MV-4-11 (cell line): ENCODE measurements around the gene CAND2.

Source experiments
- DNase-seq: peaks from one replicate; lab custom pipeline; 2025; lab: John Stamatoyannopoulos, UW

Gene CAND2

GRCh38 chr3:12796171-12797123 lies at the start of gene CAND2:
CAND2 (plus strand) TSS chr3:12796680; CDS start chr3:12796721, 41 bp downstream.
- no peak for DNase-seq

GRCh38 chr3:12748477-12748876 lies 48.0 kb upstream of the CAND2 start:
- DNase-seq = no peak

- DNase-seq = no peak
Observed at GRCh38 chr3:12750223-12750622, 46.3 kb upstream of the CAND2 start.

GRCh38 chr3:12750658-12751071 lies 45.8 kb upstream of the CAND2 start:
- DNase-seq = peak; percentile 76

GRCh38 chr3:12751571-12751970 lies 44.9 kb upstream of the CAND2 start:
- DNase-seq = no peak

- DNase-seq = no peak
Observed at GRCh38 chr3:12752102-12752501, 44.4 kb upstream of the CAND2 start.

GRCh38 chr3:12752809-12753208 lies 43.7 kb upstream of the CAND2 start:
- DNase-seq = no peak

GRCh38 chr3:12753275-12754028 lies 43.0 kb upstream of the CAND2 start:
- no peak for DNase-seq

- DNase-seq = no peak
Observed at GRCh38 chr3:12754313-12754712, 42.2 kb upstream of the CAND2 start.

GRCh38 chr3:12755754-12756153 lies 40.7 kb upstream of the CAND2 start:
- no peak for DNase-seq

- no peak for DNase-seq
Observed at GRCh38 chr3:12756175-12756574, 40.3 kb upstream of the CAND2 start.

GRCh38 chr3:12756635-12757034 lies 39.8 kb upstream of the CAND2 start:
- no peak for DNase-seq

- DNase-seq = no peak
Observed at GRCh38 chr3:12758025-12758781, 38.3 kb upstream of the CAND2 start.

- DNase-seq = no peak
Observed at GRCh38 chr3:12759097-12759679, 37.3 kb upstream of the CAND2 start, which contains the start of gene TMEM40. TMEM40 (minus strand) TSS chr3:12759259; CDS start chr3:12749832, 9,427 bp downstream.

GRCh38 chr3:12759693-12760565 lies 36.6 kb upstream of the CAND2 start:
- DNase-seq = no peak

- no peak for DNase-seq
Observed at GRCh38 chr3:12764171-12764776, 32.2 kb upstream of the CAND2 start.

GRCh38 chr3:12766541-12766940 lies 29.9 kb upstream of the CAND2 start:
- DNase-seq = no peak

GRCh38 chr3:12768579-12769527 lies 27.6 kb upstream of the CAND2 start:
- DNase-seq = no peak

- no peak for DNase-seq
Observed at GRCh38 chr3:12769761-12770160, 26.7 kb upstream of the CAND2 start.
